ENCODE data around the gene SIGLEC11.
"Not testable (repeated sequence)": the region's sequence is repeated elsewhere in the genome, so short reads cannot be mapped to it uniquely, and the experiment has no call there.

The SIGLEC11 gene

GRCh38 chr19:49981603-49982593 is 20.9 kb upstream of the SIGLEC11 start:
- DNase-seq (ENCODE audit: low read depth in 2 of 2): no peak

DNA sequence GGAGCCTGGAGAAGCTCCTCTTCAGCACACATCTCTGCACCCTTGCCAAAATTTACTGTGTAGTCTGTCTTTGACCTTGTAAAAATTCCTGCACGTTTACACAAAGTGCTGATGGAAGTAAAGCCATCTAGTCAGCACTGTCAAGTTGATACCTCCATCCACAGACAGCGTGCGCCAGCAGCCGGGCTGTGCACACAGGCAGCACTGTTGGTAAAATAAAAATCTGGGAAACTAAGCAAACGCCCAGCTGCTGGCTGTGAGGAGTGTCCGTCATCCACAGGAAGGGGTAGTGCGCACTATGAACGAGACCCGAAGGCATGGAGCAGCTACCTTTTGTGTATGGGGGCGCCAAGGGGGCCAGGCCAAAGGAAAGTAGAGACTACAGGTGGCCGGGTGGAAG is 17.4 kb upstream of the SIGLEC11 start:
- no peak for DNase-seq (ENCODE audit: low read depth in 2 of 2)

DNA sequence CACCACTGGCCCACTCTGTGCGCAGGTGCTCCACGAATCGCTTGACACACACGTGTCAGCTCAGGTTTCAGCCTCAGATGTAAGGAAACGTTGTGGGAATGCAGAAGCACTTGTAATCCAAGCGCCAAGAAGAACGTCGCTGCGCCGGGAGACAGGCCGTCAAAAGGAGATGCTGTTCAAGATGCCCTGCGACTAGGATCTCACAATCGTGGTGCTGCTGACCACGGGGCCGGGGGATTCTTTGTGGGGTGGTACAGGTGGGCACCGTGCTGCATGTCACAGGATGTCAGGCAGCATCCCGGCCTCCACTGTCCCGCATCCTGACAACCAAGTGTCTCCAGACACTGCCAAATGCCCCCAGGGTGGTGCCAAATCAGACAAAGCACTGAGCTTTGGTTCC is 16.9 kb upstream of the SIGLEC11 start:
- DNase-seq (ENCODE audit: low read depth in 2 of 2): no peak

DNA sequence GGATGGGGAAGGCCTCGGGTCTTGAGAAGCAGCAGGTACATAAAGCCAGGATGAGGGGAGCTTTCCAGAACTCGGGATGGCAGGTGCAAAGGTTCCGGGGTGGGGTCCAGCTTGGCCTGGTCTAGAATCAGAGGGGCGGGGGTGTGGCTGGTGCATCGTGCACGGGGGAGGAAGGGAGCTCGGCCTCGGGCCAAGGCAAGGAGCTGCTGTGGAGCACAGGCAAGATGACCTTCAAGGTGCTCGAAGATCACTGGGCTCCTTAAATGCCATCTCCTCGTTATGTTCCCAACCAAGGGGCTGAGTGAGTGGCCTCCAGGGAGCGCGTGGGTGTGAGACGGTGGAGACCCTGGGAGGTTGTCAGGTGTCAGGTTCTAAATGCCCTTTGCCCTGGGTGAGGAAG is 16.1 kb upstream of the SIGLEC11 start:
- no peak for DNase-seq (ENCODE audit: low read depth in 2 of 2)

- DNase-seq (ENCODE audit: low read depth in 2 of 2): no peak
Measured at GRCh38 chr19:49976496-49976895, 15.5 kb upstream of the SIGLEC11 start.

DNA sequence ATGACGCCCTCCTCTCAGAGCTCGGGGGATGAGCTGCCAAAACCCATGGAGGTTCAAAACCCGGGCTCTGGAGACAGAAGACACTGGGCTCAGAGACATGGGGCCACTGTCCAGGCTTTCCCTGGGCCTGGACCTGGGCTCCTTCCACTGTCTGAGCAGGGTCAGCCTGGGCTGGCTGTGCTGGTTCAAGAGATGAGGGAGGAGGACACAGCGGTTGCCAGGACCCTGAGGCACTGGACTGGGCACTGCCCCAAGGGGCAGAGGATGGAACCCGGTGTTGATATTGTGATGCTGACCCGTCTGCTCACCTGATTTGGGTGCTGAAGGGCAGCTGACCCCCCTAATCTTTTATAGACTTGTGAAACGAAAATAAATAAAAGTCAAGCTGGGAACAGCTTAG is 14.1 kb upstream of the SIGLEC11 start:
- no peak for DNase-seq (ENCODE audit: low read depth in 2 of 2)

DNA sequence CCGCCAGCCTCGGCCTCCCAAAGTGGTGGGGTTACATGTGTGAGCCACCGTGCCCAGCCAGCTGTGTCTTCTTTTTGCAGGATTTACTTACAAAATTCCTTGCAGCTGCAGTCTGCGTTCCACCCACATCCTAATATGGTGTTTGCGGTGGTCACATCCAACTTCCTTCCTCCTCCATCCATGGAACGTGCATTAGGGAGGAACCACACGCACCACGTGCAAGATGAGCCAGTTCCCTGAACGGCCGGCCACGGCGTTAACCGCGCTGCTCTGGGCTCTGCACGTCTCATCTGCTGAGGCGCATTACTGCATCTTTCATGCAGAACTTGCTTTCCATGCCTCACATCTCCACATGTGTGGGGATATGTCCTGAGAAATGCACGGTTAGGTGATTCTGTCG is 13.0 kb upstream of the SIGLEC11 start:
- no peak for DNase-seq (ENCODE audit: low read depth in 2 of 2)

GRCh38 chr19:49972841-49973240 is 11.9 kb upstream of the SIGLEC11 start:
- no peak for DNase-seq (ENCODE audit: low read depth in 2 of 2)

DNA sequence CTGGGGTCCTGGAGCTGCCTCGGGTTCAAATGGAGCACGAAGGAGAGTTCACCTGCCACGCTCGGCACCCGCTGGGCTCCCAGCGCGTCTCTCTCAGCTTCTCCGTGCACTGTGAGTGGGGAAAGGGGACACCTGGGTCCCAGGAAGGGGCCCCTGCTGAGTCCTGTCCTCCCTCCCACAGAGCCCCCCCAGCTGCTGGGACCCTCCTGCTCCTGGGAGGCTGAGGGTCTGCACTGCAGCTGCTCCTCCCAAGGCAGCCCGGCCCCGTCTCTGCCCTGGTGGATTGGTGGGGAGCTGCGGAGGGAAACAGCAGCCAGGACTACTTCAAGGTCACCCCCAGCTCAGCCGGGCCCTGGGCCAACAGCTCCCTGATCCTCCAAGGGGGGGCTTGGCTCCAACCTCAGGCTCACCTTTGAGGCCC is 11.0 kb upstream of the SIGLEC11 start:
- no peak for DNase-seq (ENCODE audit: low read depth in 2 of 2)

DNA sequence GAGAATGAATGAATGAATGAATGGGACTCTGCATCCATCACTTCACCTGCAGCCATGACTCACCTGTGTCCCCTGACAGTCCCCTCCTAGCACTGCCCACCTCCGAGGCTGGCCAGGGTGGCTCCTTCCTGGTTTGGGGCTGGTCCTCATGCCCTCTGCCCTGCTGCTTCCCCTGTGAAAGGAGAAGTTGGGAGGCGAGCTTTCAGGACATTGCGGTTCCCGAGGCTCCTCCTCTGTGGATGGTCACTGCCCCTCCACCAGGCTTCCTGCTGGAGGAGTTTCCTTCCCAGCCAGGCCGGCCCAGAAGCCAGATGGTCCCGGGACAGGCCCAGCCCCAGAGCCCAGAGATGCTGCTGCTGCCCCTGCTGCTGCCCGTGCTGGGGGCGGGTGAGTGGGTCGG is 8.4 kb upstream of the SIGLEC11 start:
- not testable (repeated sequence) for DNase-seq (ENCODE audit: low read depth in 2 of 2)

DNA sequence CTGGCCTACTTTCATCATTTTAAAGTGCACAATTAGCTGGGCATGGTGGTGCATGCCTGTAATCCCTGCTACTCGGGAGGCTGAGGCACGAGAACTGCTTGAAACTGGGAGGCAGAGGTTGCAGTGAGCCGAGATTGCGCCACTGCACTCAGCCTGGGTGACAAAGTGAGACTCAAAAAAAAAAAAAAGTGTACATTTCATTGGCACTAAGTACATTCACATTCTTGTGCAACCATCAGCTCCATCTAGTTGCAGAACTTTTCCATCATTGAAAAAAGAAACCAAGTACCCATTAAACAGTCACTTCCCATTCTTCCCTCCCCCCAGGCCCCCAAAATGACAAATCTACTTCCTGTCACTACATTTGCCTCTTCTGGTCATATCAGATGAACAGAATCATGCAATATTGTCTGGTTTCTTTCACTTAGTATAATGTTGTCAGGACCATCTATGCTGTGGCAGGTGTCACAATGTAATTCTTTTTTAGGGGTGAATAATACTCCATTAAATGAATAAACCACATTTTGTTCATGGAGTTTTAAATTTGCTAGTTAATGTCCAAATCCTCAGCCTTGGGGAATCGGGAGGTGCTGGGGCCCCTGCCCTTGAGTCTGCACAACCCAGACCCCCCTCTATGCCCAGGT is 7.4 kb upstream of the SIGLEC11 start:
- no peak for DNase-seq (ENCODE audit: low read depth in 2 of 2)

DNA sequence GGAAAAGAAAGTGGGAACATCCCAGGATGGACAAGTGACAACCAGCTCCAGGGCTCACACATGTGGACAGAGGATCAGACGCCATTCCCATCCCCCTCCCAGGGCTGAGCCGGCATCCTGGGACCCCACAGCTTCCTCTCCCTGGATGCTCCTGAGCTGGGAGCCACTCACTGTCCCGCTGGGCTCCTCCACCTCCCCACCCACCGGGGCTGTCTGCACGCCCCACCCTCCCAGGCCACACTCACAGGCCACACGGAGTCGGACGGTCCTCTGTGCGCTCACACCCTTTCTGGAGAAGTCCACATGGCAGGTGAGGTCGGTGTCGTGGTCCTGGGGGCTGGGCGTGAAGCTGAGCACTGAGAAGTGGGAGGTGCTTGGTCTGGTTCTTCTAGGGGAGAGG is 1.1 kb downstream of the SIGLEC11 start:
- DNase-seq (ENCODE audit: low read depth in 2 of 2): not testable (repeated sequence)

GRCh38 chr19:49958596-49958995 is 2.4 kb downstream of the SIGLEC11 start:
- DNase-seq (ENCODE audit: low read depth in 2 of 2): not testable (repeated sequence)

DNA sequence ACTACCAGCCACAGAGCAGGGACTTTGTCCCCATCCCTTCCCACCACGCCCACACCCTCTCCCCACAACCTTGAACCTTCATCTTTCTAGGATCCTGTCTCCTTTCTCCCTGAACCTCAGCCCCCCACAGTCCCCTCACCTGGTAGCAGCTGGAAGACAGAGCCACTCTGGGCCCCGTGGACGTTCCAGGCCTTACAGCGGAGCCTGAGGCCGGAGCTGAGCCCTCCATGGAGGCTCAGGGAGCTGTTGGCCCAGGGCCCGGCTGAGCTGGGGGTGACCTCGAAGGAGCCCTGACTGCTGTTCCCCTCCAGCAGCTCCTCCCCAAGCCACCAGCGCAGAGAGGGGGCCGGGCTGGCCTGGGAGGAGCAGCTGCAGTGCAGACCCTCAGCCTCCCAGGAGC is 2.8 kb downstream of the SIGLEC11 start:
- DNase-seq (ENCODE audit: low read depth in 2 of 2): not testable (repeated sequence)

DNA sequence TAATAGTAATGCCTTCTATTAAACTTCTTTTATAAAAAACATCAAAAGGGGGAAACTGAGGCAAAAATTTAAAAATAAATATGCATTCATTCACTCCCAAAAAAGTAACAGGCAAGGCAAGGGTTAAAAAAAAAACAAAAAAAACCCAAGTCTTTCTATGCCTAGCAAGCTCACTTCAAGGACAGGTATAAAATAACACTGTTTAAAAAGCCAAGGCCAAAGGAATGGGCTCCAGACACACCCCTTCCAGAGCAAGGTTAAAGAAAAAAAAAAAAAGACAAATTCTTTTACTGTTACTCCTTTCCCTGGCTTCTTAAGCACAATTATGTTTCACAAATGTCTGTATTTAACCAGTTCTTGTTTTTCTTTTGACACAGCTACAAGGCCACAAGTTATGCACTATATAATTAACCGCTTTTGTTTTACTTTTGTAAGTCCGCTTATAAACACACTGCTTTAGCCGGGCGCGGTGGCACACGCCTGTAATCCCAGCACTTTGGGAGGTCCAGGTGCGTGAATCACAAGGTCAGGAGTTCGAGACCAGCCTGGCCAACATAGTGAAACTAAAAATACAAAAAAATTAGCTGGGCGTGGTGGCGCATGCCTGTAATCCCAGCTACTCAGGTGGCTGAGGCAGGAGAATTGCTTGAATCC is 3.6 kb downstream of the SIGLEC11 start:
- DNase-seq (ENCODE audit: low read depth in 2 of 2): no peak

- no peak for DNase-seq (ENCODE audit: low read depth in 2 of 2)
Measured at GRCh38 chr19:49956115-49956495, 4.9 kb downstream of the SIGLEC11 start.

DNA sequence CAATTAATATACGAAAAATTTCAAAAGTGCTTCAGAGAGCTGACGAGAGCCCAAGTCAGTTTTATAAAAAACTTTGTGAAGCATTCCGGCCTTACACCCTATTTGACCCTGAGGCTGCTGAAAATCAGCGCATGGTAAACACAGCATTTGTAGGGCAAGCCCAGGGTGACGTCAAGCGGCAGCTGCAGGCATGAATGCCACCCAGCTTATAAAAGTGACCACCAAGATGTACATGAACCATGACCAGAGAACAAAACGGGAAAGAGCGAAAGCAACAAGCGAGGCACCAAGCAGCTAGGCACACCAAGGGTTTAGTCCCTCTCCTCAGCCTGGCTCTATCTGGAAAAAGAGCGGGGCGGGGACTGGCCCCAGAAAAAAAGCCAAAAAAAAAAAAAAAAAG is 6.0 kb downstream of the SIGLEC11 start:
- no peak for DNase-seq (ENCODE audit: low read depth in 2 of 2)

DNA sequence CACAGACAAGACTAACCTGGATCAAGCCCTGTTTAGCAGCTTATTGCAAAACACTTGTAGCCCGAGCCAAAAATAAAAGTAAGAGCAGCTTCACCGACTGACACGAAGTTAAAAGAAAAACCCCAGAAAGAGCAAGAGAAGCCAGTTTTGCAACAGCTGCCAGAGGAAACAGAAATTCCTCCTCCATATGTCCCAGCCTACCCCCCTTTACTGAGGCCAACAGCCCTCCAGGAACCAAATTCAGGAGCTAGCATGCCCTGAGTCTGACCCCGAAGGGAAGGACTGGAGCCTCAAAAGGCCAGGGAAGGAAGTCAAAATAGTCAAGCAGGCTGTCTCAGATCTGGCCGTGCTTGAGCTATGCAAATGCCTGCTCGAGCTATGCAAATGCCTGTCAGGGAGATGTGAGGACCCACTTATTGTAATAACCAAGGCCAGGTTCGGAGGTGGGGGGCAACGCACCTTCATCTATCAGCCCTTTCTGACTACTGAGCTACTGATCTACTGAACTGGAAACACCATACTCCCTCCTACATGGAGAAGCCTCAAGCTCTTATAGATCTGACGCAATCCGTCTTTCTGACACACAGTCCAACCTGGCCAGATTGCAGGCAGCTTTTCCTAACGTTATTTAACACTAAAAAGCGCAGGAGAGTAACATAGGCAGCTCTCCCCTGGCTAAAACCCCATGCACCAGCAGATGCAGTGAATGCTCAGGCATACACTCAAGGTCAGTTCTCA is 6.7 kb downstream of the SIGLEC11 start:
- DNase-seq (ENCODE audit: low read depth in 2 of 2): no peak

DNA sequence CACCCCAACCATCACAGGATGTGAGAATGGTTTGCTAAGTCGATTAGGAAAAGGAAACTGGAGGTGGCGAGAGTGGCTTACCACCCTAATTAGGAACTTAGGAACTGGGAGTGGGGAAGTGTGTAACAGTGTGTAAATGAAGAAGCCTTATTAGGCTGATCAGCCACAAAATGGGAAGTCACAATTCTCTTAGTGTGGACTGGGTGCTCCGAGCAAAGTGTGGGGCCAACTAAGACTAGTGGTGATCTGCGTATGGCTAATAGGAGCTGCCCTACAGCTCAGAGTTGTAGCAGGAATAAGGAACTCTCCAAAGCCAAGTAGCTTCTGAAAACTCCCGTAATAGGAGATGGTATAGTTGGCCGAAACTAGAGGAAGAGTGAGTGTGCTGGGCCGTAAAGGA is 7.6 kb downstream of the SIGLEC11 start:
- no peak for DNase-seq (ENCODE audit: low read depth in 2 of 2)

GRCh38 chr19:49952906-49953305 is 8.1 kb downstream of the SIGLEC11 start:
- DNase-seq (ENCODE audit: low read depth in 2 of 2): no peak

DNA sequence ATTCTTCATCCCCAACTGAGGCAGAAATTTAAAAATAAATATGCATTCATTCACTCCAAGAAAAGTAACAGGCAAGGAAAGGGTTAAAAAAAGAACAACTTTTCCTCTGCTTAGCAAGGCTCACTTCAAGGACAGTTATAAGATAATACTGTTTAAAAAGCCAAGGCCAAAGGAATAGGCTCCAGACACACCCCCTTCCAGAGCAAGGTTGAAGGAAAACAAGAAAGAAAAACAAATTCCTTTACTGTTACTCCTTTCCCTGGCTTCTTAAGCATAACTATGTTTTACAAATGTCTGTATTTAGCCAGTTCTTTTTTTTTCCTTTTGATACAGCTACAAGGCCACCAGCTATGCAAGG is 8.5 kb downstream of the SIGLEC11 start:
- DNase-seq (ENCODE audit: low read depth in 2 of 2): no peak

All from stimulated activated CD4-positive, alpha-beta T cell treated with anti-CD3 and anti-CD28 coated beads, Interleukin-1b, Interleukin-23, amount 100 ng/mL, for 1 hour (primary cell).